Lower leg skin (tissue), 3 donors: ENCODE data around the gene MTIF3.

Experiments
- POLR2A ChIP-seq, 2 donors: fragments of 450-650 bp; IDR thresholded peaks; one replicate each; pipeline ENCODE4 v1.6.1; 2016 to 2017; ENCODE audit warnings: antibody characterized with exemption in 2 of 2, mild to moderate bottlenecking in 1 of 2, moderate library complexity in 1 of 2
- TF ChIP-seq, protein P1 (sequence below), 3 donors: fragments of 450-650 bp; IDR thresholded peaks; one replicate each; pipeline ENCODE4 v1.5.1; 2016; ENCODE audit warnings: antibody characterized with exemption in 3 of 3, mild to moderate bottlenecking in 3 of 3, moderate library complexity in 2 of 3

GRCh38 chr13:27406178-27406939 is 44.0 kb downstream of the MTIF3 start:
- TF ChIP-seq, protein P1, sequence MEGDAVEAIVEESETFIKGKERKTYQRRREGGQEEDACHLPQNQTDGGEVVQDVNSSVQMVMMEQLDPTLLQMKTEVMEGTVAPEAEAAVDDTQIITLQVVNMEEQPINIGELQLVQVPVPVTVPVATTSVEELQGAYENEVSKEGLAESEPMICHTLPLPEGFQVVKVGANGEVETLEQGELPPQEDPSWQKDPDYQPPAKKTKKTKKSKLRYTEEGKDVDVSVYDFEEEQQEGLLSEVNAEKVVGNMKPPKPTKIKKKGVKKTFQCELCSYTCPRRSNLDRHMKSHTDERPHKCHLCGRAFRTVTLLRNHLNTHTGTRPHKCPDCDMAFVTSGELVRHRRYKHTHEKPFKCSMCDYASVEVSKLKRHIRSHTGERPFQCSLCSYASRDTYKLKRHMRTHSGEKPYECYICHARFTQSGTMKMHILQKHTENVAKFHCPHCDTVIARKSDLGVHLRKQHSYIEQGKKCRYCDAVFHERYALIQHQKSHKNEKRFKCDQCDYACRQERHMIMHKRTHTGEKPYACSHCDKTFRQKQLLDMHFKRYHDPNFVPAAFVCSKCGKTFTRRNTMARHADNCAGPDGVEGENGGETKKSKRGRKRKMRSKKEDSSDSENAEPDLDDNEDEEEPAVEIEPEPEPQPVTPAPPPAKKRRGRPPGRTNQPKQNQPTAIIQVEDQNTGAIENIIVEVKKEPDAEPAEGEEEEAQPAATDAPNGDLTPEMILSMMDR (IDR thresholded peaks at IDR 0.05), result no peak
- TF ChIP-seq POLR2A (IDR thresholded peaks at IDR 0.05), result no peak
